Measurements from ENCODE around the gene ZNF445.
"Not testable (repeated sequence)": the region's sequence is repeated elsewhere in the genome, so short reads cannot be mapped to it uniquely, and the experiment has no call there.

GRCh38 chr3:44499899-44500168 is 22.4 kb upstream of the ZNF445 start:
- TF ChIP-seq PATZ1 (CRISPR knock-in tag; IDR thresholded peaks at IDR 0.05; ENCODE audit: borderline replicate concordance); RARB (CRISPR knock-in tag; IDR thresholded peaks at IDR 0.05); TCF4 (CRISPR knock-in tag; IDR thresholded peaks at IDR 0.05; ENCODE audit: borderline replicate concordance): not testable (repeated sequence)
